Adipocyte (in vitro differentiated cells): ENCODE data around the gene ATG7.
A peak's percentile ranks its signal among the peaks of the same experiment; 100 is the strongest.
"Not testable (repeated sequence)": the region's sequence is repeated elsewhere in the genome, so short reads cannot be mapped to it uniquely, and the experiment has no call there.

ENCODE experiments used
- DNase-seq: peaks from one replicate; pipeline ENCODE4 v3.0.0-alpha.2; 2015; ENCODE audit warnings: low read depth
- H3K27me3 ChIP-seq: replicated peaks from 2 replicates; pipeline ENCODE4 v1.7.0; 2013; ENCODE audit warnings: mild to moderate bottlenecking, low read length, moderate library complexity; ENCODE audit not compliant: control insufficient read depth, insufficient read depth
- H3K36me3 ChIP-seq: 2 replicates; pipeline ENCODE4 v1.7.0; 2013; ENCODE audit warnings: low read length, mild to moderate bottlenecking, moderate library complexity; ENCODE audit not compliant: control insufficient read depth, insufficient read depth, severe bottlenecking
- H3K4me1 ChIP-seq: 2 replicates; pipeline ENCODE4 v1.7.0; 2013; ENCODE audit warnings: mild to moderate bottlenecking, low read length, moderate library complexity; ENCODE audit not compliant: control insufficient read depth, insufficient read depth
- H3K4me3 ChIP-seq: 2 replicates; pipeline ENCODE4 v1.7.0; 2013; ENCODE audit warnings: mild to moderate bottlenecking, low read length, moderate library complexity
- H3K9ac ChIP-seq: 2 replicates; pipeline ENCODE4 v1.7.0; 2013; ENCODE audit warnings: mild to moderate bottlenecking, low read length, moderate library complexity
- H3K9me3 ChIP-seq: 2 replicates; pipeline ENCODE4 v1.7.0; 2013; ENCODE audit warnings: mild to moderate bottlenecking, low read length, moderate library complexity; ENCODE audit not compliant: control insufficient read depth

The ATG7 gene

DNA sequence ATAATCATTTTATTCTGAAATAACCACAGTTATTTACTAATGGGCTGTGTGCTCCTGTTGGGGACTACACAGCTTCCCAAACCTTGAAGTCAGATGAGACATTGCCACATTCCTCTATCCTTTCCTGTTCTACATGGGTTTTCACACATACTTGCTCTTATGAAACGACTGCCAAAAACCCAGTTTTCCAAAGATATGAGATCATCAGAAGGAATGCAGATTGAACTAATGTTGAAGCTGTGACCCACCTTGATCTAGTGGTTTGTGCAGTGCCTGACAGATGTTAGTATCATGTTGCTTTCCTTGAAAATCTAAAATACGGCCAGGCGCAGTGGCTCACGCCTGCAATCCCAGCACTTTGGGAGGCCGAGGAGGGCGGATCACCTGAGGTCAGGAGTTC, 226.9 kb downstream of the ATG7 start:
- Histone ChIP-seq H3K4me3 (no peak overlapping the region), H3K9me3 (no peaks in the 10 kb centered on the region), H3K9ac (peak overlapping the region; percentile 35), H3K27me3 (no peaks in the 10 kb centered on the region), H3K4me1 (peaks cover 14% of the 10 kb centered on the region), H3K36me3 (no peaks in the 10 kb centered on the region)
- peak; percentile 81 for DNase-seq

DNA sequence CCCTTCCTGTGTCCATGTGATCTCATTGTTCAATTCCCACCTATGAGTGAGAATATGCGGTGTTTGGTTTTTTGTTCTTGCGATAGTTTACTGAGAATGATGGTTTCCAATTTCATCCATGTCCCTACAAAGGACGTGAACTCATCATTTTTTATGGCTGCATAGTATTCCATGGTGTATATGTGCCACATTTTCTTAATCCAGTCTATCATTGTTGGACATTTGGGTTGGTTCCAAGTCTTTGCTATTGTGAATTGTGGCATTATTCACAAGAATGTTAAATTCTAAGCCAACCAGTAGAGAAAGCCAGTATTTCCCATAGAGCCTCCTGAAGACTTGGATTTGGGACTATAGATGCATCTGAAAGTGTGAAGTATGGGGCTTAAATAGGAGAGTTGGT, 230.2 kb downstream of the ATG7 start:
- not testable (repeated sequence) for H3K4me3 ChIP-seq, DNase-seq, H3K36me3 ChIP-seq, H3K27me3 ChIP-seq, H3K9ac ChIP-seq, H3K9me3 ChIP-seq
- peaks cover 14% of the 10 kb centered on the region for H3K4me1 ChIP-seq

DNA sequence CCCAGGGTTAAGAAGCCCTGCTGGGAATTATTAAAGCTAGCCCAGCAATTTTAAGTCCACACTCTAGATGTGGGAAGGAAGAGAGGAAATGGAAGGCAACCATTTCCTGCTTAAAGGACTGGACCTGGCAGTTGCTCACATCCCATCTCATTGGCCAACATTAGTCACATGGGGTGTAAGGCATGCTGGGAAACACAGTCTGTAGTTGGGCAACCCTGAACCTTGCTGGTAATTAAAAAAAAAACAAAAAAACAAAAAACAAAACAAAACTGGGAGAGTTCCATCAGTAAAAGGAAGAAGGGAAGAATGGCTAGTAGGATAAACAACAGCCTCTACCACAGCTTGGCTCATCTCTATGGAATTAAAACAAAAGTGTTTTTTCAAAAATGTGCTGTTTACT, 235.5 kb downstream of the ATG7 start:
- Histone ChIP-seq H3K36me3 (no peaks in the 10 kb centered on the region), H3K27me3 (no peaks in the 10 kb centered on the region), H3K9ac (no peak overlapping the region), H3K4me3 (no peak overlapping the region), H3K4me1 (peaks cover 29% of the 10 kb centered on the region), H3K9me3 (no peaks in the 10 kb centered on the region)
- no peak for DNase-seq

DNA sequence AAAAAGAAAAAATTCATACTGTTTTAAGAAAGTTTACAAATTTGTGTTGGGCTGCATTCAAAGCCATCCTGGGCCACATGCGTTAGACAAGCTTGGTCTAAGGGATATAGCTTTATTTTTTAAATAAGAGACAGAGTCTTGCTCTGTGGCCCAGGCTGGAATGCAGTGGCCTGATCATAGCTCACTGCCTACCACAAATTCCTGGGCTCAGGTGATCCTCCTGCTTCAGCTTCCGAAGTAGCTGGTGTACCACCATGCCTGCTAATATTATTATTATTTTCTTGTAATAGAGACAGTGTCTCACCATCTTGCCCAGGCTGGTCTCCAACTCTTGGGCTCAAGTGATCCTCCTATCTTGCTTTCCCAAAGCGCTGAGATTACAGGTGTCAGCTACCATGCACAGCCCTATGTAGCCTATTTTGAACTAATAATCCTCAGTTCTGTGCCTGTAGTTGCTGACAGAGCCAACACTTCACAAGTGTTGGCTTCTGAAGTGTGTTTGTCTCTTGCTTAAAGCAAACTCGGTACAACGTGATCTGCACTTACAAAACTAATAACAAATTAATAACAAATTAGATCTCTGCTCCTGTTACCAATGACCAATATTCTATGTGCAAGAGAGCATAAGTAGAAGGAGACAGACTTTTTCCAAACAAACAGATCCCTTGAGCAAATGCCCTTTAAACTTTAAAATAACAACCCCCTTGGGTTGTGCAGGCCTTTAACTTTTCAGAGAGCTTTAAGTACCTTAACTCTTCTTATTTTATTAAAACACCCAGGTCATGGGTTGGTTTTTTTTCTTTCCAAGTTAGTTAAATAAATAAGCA, 236.4 kb downstream of the ATG7 start:
- DNase-seq, result no peak
- Histone ChIP-seq H3K27me3 (no peaks in the 10 kb centered on the region), H3K4me1 (peaks cover 30% of the 10 kb centered on the region), H3K9ac (peak overlapping the region; percentile 83), H3K9me3 (no peaks in the 10 kb centered on the region), H3K4me3 (peak overlapping the region; percentile 58), H3K36me3 (no peaks in the 10 kb centered on the region)

DNA sequence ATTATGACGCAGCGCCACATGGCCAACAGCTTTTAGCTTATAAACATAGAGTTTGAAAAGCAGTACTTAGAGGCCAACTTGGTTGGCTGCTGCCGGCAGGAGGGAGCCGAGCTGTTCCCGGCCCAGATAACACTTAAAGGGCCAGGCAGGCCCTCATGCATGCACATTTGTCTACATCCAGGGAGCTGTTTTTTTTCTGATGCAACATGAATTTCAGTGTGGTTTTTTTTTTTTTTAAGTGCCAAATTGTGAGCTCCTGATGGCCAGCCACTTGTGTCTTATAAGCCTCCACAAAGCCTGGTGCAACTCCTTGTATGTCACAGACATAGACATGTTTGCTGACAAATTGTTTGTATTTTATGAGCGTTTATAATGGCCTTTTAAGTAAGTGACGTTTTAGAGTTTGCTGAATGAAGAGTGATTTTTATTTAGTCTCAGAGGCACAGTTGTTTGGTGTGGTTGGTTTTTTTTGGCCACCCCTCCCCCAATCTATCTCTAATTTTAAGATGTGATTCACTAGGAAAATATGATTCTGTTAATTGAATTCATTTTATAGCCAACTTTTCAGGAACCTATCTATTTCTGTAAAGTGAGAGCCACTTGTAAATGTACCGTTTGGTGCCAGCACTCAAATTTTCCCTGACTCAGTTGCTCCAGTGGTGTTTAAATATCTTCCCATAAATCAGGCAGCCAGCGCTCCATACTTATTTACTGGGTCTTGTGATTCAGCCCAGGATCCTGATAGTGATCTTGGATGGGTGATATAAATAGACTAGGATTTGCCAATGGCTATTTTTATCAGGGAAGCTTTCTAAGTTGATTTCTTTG, 237.2 kb downstream of the ATG7 start:
- H3K9ac ChIP-seq, result peak overlapping the region; percentile 83
- H3K4me1 ChIP-seq, result peaks cover 38% of the 10 kb centered on the region
- H3K4me3 ChIP-seq, result peak overlapping the region; percentile 58
- peak; percentile 89 for DNase-seq
- no peaks in the 10 kb centered on the region for H3K27me3 ChIP-seq
- no peaks in the 10 kb centered on the region for H3K36me3 ChIP-seq
- no peaks in the 10 kb centered on the region for H3K9me3 ChIP-seq

DNA sequence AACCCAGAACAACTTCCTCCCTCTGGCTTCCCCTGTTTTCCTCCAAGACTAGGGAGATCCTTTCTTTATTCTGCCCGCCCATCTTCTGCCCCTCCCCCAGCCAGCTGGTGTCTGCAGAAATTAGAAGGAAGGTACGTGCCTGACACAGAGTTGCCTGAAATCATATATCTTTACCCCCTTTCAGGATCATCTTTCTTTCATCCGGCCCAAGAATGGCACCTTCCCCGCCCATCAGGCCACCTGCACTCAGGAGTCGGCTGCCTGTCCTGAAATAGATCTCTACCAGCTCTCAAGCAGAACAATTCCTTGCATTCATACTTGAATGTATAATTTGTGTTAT, 237.8 kb downstream of the ATG7 start:
- Histone ChIP-seq H3K27me3 (no peaks in the 10 kb centered on the region), H3K4me3 (peak overlapping the region; percentile 58), H3K4me1 (peaks cover 44% of the 10 kb centered on the region), H3K9ac (peak overlapping the region; percentile 83), H3K9me3 (no peaks in the 10 kb centered on the region), H3K36me3 (no peaks in the 10 kb centered on the region)
- DNase-seq, result no peak

DNA sequence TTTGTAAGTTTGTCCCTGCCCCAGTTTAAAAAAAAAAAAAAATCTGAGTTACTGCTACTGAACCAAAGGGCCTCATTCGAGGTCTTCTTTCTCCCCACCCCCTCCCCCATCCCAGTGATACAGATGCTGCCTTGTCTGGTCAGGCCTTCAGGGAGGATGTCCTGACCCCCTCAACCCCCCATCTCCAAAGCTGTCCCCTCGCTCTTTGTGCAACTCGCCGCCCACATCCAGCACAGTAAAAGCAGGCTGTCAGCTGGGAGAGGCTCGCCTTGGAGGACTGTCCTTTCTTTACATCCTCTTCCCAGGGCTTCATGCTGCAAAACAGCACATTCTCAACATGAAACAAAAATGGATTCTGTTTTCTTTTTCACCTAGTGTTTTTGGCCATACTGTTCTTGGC, 238.2 kb downstream of the ATG7 start:
- DNase-seq, result no peak
- Histone ChIP-seq H3K4me3 (peak overlapping the region; percentile 58), H3K9me3 (no peaks in the 10 kb centered on the region), H3K9ac (peak overlapping the region; percentile 83), H3K4me1 (peaks cover 45% of the 10 kb centered on the region), H3K27me3 (no peaks in the 10 kb centered on the region), H3K36me3 (no peaks in the 10 kb centered on the region)

DNA sequence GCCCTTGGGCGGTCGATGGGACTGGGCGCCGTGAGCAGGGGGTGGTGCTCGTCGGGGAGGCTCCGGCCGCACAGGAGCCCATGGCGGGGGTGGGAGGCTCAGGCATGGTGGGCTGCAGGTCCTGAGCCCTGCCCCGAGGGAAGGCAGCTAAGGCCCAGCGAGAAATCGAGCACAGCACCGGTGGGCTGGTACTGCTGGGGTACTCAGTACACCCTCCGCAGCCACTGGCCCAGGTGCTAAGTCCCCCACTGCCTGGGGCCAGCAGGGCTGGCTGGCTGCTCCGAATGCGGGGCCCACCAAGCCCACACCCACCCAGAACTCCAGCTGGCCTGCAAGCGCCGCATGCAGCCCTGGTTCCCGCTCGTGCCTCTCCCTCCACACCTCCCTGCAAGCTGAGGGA, 239.4 kb downstream of the ATG7 start:
- H3K4me1 ChIP-seq, result peaks cover 45% of the 10 kb centered on the region
- not testable (repeated sequence) for H3K9ac ChIP-seq, H3K27me3 ChIP-seq, DNase-seq, H3K36me3 ChIP-seq, H3K9me3 ChIP-seq, H3K4me3 ChIP-seq

DNA sequence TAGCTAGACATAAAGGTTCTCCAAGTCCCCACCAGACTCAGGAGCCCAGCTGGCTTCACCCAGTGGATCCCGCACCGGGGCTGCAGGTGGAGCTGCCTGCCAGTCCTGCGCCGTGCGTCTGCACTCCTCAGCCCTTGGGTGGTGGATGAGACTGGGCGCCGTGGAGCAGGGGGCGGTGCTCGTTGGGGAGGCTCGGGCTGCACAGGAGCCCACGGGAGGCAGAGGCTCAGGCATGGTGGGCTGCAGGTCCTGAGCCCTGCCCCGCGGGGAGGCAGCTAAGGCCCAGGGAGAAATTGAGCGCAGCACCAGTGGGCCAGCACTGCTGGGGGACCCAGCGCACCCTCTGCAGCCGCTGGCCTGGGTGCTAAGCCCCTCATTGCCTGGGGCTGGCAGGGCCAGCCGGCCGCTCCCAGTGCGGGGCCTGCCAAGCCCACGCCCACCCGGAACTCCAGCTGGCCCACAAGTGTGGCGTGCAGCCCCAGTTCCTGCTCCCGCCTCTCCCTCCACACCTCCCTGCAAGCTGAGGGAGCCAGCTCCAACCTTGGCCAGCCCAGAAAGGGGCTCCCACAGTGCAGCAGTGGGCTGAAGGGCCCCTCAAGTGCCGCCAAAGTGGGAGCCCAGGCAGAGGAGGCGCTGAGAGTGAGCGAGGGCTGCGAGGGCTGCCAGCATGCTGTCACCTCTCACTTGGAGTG, 241.1 kb downstream of the ATG7 start:
- not testable (repeated sequence) for H3K4me3 ChIP-seq, DNase-seq, H3K36me3 ChIP-seq, H3K9me3 ChIP-seq, H3K9ac ChIP-seq, H3K27me3 ChIP-seq
- H3K4me1 ChIP-seq, result peaks cover 37% of the 10 kb centered on the region

DNA sequence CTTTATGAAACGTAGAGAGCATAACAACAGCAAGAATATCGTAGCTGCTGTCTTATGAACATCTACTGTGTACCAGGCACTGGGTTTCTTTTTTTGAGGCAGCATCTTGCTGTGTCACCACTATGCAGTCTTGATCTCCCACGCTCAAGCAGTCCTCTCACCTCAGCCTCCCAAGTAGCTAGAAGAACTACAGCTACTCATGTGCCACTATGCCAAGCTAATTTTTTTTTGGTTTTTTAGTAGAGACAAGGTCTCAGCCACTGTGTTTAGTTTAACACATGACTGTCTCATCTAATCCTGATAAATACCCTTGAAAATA, 241.6 kb downstream of the ATG7 start:
- DNase-seq, result no peak
- no peaks in the 10 kb centered on the region for H3K27me3 ChIP-seq

DNA sequence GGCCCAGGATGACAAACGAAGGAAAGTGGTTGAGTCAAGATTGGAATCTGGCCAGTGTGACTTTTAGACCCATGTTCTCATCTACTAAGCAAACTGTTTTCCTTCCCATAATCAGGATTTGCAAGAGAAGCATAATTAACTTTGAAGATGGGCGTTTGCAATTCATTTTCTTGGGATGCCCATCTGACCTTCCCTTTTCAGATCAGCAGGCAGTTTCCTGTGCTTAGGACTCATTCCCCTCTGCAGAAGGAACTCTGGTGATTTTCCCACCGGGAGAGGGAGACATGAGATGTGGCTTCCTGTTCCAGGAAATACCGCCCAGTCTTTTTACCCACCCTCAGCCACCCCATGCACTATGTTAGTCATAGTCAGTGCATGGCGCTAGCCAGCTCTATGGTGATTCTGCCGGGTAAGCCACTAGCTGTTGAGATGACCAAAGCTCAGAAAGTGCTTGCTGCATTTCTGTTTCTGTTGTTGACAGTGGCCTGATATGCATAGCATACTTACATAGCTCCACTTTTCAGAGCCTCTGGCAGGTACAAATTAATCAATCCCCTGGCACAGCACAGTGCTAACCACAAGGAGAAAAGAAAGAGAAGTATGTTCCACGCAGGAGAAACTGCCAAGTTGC, 242.1 kb downstream of the ATG7 start:
- peak overlapping the region; percentile 16 for H3K4me3 ChIP-seq

More for the DNA sequence above, 241.6 kb downstream of the ATG7 start:
- Histone ChIP-seq H3K9me3 (no peaks in the 10 kb centered on the region), H3K4me1 (peaks cover 32% of the 10 kb centered on the region), H3K9ac (no peak overlapping the region), H3K4me3 (no peak overlapping the region), H3K36me3 (no peaks in the 10 kb centered on the region)

More for the DNA sequence above, 242.1 kb downstream of the ATG7 start:
- Histone ChIP-seq H3K9ac (peak overlapping the region; percentile 26), H3K27me3 (no peaks in the 10 kb centered on the region), H3K9me3 (no peaks in the 10 kb centered on the region), H3K4me1 (peaks cover 27% of the 10 kb centered on the region), H3K36me3 (no peaks in the 10 kb centered on the region)
- DNase-seq, result peak; percentile 78
